ENCODE results near the gene GGCX. TPM values are rescaled to one million over a fixed set of nuclear protein-coding genes. Genes with fewer than 3 reads are reported as not detected.
A peak's percentile ranks its signal among the peaks of the same experiment; 100 is the strongest.

GGCX gene
- total and polyA plus RNA-seq, 2 of the 13 experiments (the other 11 are each of a cell fraction or from before 2014, with no cell fraction given), result 72.5 to 103 TPM

- BruUV-seq (replicated peaks), result TSS peak; percentile 1
- Histone ChIP-seq H3K4me3 (replicated peaks in 1 of 3; ENCODE audit: insufficient read depth in 1 of 3, low read depth in 2 of 3, low read length in 3 of 3) (no peak overlapping the region), H4K20me1 (ENCODE audit: insufficient read depth, low read length) (peaks cover 23% of the 10 kb centered on the region), H3K79me2 (ENCODE audit: insufficient read depth, low read length) (peaks cover 6% of the 10 kb centered on the region), H3K27me3 (ENCODE audit: control insufficient read depth in 1 of 2, insufficient read depth in 2 of 2, low read length in 2 of 2) (no peaks in the 10 kb centered on the region), H3K4me2 (ENCODE audit: low read depth, low read length) (no peak overlapping the region), H3K9me3 (ENCODE audit: low read length) (no peaks in the 10 kb centered on the region), H2AFZ (ENCODE audit: low read length) (no peak overlapping the region), H3K4me1 (ENCODE audit: insufficient read depth, low read length) (peaks cover 13% of the 10 kb centered on the region), H3K27ac (ENCODE audit: extremely low read length, insufficient read depth, low read length) (no peak overlapping the region), H3K9ac (ENCODE audit: insufficient read depth, low read depth, low read length) (no peak overlapping the region), H3K36me3 (replicated peaks in 1 of 2; ENCODE audit: control insufficient read depth in 1 of 2, insufficient read depth in 2 of 2, low read length in 2 of 2) (peaks cover 27 to 59% of the 10 kb centered on the region in 2 experiments)
- DNase-seq (ENCODE audit: low spot score), result no peak
- 95% methylated on average over 1 of the region's 1 CpG for WGBS (ENCODE audit: low lambda C conversion rate)
- ATAC-seq, result peak; percentile 8
- intact Hi-C loops (cut with micrococcal nuclease; ENCODE audit: unreplicated experiment) (no loop called here), in situ Hi-C loops (cut with HindIII; ENCODE audit: extremely low pct_ligation_motif_present, low pct_unique_long_range_greater_than_20kb) (no loop called here)
- FAIRE-seq, result no peak
- POLR2A ChIA-PET, result interaction anchor here (0.6 to 20.8 kb wide), 13 partner anchors 6 to 182 kb away, joined by 3 to 645 read pairs (median 7); partner anchors contain the start of genes C2orf68, GGCX, MAT2A and RNF181
- CTCF ChIA-PET (ENCODE audit: low intra/inter-chr PET ratio, low total read pairs), result no interaction called here
- TF ChIP-seq MXD3 (CRISPR knock-in tag; IDR thresholded peaks at IDR 0.05) (no peak), DDIT3 (CRISPR knock-in tag; IDR thresholded peaks at IDR 0.05) (no peak), ZBTB34 (CRISPR knock-in tag; IDR thresholded peaks at IDR 0.05) (no peak), ZNF792 (CRISPR knock-in tag; IDR thresholded peaks at IDR 0.05) (no peak), ZNF496 (CRISPR knock-in tag; IDR thresholded peaks at IDR 0.05; ENCODE audit: insufficient replicate concordance) (no peak), ZC3H13 (CRISPR knock-in tag; IDR thresholded peaks at IDR 0.05) (no peak), NR3C1 (CRISPR knock-in tag; IDR thresholded peaks at IDR 0.05) (no peak), PPARG (CRISPR knock-in tag; conservative IDR thresholded peaks at IDR 0.05) (no peak), SMARCE1 (IDR thresholded peaks at IDR 0.05; ENCODE audit: borderline replicate concordance) (no peak), ZBTB39 (CRISPR knock-in tag; IDR thresholded peaks at IDR 0.05) (no peak), ZNF121 (CRISPR knock-in tag; IDR thresholded peaks at IDR 0.05) (no peak), SRSF4 (IDR thresholded peaks at IDR 0.05; ENCODE audit: low read depth, low read length, poor library complexity, severe bottlenecking) (peak; percentile 68), ZNF280B (CRISPR knock-in tag; IDR thresholded peaks at IDR 0.05; ENCODE audit: borderline replicate concordance) (no peak), SYNCRIP (IDR thresholded peaks at IDR 0.05; ENCODE audit: insufficient read depth, low read depth, low read length) (no peak), ZSCAN30 (CRISPR knock-in tag; IDR thresholded peaks at IDR 0.05) (no peak), KAT2B (IDR thresholded peaks at IDR 0.05; ENCODE audit: borderline replicate concordance, low read depth, low read length) (no peak), ZZZ3 (CRISPR knock-in tag; IDR thresholded peaks at IDR 0.05; ENCODE audit: borderline replicate concordance) (no peak), ZBTB38 (CRISPR knock-in tag; IDR thresholded peaks at IDR 0.05) (no peak), ZBTB1 (CRISPR knock-in tag; IDR thresholded peaks at IDR 0.05; ENCODE audit: borderline replicate concordance) (no peak)
These were observed 14.0 kb downstream of the GGCX start for GRCh38 chr2:85547089-85547858.

Data from HepG2 (cell line).